Amygdala (tissue), 56 donors: ENCODE results near the gene GRID2.

Experiments
- DNase-seq, 56 donors: peaks; one replicate each; lab custom pipeline; 2025; lab: John Stamatoyannopoulos, UW

The GRID2 gene

GRCh38 chr4:93710101-93710846 is 1406.5 kb downstream of the GRID2 start:
- DNase-seq, result peak in 16 of 56 donors; percentile 0 to 40 (median 8)

GRCh38 chr4:93710847-93711430 is 1407.2 kb downstream of the GRID2 start:
- DNase-seq, result no peak

GRCh38 chr4:93718233-93718632 is 1414.5 kb downstream of the GRID2 start:
- no peak for DNase-seq

GRCh38 chr4:93719552-93719951 is 1415.8 kb downstream of the GRID2 start:
- DNase-seq, result no peak

DNA sequence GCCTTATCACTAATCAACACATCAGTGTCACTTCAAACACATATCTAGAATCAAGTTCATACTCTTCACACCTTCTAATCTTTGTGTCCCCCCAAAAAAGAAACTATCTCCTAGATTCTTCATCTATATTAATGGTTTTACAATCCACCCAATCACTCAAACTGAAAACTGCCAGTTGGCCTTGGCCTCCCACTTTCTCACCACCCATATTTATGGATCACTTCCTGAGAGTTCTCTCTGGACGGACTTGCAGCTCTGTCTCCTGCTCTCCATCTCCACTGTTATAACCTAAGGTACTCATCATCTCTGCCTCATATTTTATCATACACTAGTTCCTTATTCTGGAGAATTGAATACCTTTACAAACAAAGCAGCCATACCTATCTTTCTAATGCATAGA is 1418.7 kb downstream of the GRID2 start:
- no peak for DNase-seq

GRCh38 chr4:93730251-93730650 is 1426.5 kb downstream of the GRID2 start:
- peak in 1 of 56 donors; percentile 1 for DNase-seq

DNA sequence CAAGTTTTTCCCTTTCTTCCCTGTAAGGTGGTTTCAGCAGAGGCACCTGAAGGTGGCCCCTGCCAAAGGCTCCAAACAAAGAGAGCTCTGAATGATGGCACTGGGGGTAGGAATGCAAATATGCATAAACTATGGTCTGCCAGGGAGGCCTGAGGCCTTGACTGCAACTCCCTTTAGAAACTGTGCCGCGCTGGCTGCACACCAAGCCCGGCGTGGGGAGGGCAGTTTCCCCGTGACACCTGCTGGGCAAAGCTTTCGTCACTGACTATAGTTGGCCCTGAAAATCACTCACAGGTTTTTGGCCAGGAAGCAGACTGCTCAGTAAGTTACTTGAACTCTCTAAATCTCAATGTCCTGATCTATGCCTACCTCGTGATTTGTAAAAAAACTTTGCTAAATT is 1427.0 kb downstream of the GRID2 start:
- no peak for DNase-seq

DNA sequence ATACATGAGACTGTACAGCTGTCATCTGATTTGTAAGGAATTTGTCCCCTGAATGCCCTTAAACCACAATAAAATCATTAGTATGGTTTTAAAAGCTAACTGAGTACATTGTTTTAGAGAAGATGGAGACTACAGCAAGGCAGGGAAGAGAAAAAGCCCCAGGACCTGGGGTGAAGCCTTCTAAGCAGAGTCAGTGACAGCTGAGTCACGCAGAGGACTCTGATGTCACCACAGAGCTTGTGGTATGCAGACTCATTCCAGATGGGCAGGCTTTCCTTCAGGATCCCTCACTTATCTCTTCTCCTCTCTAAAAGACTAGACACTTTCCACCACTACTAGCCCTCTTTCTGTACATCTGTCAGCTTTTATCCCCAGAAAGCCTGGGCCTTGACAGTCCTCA is 1427.7 kb downstream of the GRID2 start:
- DNase-seq, result peak in 2 of 56 donors; percentile 0 to 6

DNA sequence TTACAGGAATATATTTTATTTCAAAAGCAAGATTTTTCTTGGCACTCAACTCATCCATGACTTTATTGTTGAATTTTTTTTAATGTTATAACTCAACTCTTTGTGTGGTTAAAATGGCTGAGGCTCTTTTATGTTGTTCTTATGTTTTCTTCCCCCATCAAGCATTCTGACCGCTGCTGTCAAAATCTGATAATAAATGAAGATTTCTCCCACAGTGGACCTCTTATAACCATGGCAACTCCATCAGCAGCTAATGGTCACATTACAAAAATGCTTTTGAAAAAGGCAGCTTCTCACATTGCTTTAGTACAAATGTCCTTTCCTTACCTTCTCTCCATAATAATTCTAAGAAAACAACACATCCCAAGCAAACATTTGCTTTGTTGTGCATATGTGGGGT is 1428.7 kb downstream of the GRID2 start:
- no peak for DNase-seq

- no peak for DNase-seq
Observed at GRCh38 chr4:93740890-93741289, 1437.1 kb downstream of the GRID2 start.

- no peak for DNase-seq
Observed at GRCh38 chr4:93743022-93743421, 1439.3 kb downstream of the GRID2 start.

GRCh38 chr4:93743635-93744034 is 1439.9 kb downstream of the GRID2 start:
- no peak for DNase-seq

DNA sequence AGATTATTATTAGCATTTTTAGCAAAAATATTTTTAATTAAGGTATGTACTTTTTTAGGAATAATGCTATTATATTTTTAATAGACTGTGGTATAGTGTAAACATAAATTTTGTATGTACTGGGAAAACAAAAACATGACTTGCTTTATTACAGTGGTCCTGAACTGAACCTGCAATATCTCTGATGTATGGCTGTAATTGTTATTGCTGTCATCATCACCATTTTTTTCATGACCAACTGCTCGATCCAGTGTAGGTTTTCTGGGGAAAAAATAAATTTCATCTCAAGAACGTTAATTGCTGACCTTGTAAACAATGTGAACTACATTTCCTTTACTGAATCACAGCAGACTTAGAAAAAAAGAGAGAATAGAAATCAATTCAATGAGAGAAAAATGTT is 1441.2 kb downstream of the GRID2 start:
- DNase-seq, result no peak

GRCh38 chr4:93746031-93746430 is 1442.3 kb downstream of the GRID2 start:
- DNase-seq, result no peak

GRCh38 chr4:93747220-93747619 is 1443.5 kb downstream of the GRID2 start:
- no peak for DNase-seq

- no peak for DNase-seq
Observed at GRCh38 chr4:93748373-93749291, 1444.9 kb downstream of the GRID2 start.

DNA sequence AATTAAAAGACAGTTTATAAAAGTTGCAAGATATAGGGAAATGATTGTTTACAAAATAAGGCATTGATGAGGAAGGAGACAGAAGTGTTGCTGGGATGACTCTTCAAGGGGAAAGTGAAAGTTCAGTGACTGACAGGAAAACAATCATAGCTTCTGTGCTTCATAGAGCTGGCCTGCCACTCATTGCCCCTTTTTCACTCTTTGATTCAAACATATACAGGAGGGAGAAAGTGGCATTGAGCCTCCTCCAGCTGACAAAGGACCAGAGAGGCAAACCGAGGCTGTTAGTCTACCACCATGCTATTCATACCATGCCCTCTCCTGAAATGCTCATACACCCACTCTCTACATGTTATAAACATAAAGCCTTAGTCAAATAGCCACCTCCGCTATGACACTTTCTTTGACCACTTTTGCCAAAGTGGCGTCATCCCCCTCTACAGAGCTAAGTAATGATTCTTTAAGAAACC is 1445.6 kb downstream of the GRID2 start:
- DNase-seq, result no peak

DNA sequence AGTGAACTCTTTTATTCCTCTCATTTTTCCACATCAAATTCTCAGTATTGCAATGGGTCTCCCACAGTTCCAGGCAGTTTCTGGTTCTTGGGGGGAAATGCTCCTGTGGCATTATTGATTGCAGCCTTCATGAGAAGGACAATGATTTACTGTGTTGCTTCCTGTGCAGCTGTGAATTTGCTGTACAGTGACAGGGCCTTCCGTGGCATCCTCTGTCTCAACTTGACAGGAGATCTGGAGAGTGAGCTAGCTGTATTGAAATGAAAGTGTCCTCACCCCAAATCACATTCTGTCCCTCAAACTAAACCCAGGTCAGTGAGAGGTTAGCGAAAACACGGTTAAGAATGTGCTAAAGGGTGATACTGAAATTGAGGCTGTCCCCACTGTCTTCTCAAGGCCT is 1447.6 kb downstream of the GRID2 start:
- DNase-seq, result peak in 6 of 56 donors; percentile 7 to 28 (median 13)

GRCh38 chr4:93756101-93756500 is 1452.3 kb downstream of the GRID2 start:
- no peak for DNase-seq

- DNase-seq, result no peak
Observed at GRCh38 chr4:93759506-93759905, 1455.7 kb downstream of the GRID2 start.

- no peak for DNase-seq
Observed at GRCh38 chr4:93760284-93760683, 1456.5 kb downstream of the GRID2 start.
